Subcutaneous adipose tissue (tissue), 4 donors: ENCODE measurements around the gene MRPL12. TPM values are rescaled to one million over a fixed set of nuclear protein-coding genes. Genes with fewer than 3 reads are reported as not detected.

Experiments
- total RNA-seq, 4 donors: library from RNA; depleted of rRNA; stranded (reverse); fragments of >200 nt; gene quantifications; one replicate each; pipeline ENCODE4 v1.1.0, GENCODE V29; 2016
- TF ChIP-seq, protein P1 (sequence below): fragments of 450-650 bp; IDR thresholded peaks from one replicate; pipeline ENCODE4 v1.5.1; 2016; ENCODE audit warnings: low read depth, mild to moderate bottlenecking, control low read depth, antibody characterized with exemption, moderate library complexity

The MRPL12 gene
- total RNA-seq, 4 donors from 2014 or later, result 23.8 to 52.0 (median 29.0) TPM

DNA sequence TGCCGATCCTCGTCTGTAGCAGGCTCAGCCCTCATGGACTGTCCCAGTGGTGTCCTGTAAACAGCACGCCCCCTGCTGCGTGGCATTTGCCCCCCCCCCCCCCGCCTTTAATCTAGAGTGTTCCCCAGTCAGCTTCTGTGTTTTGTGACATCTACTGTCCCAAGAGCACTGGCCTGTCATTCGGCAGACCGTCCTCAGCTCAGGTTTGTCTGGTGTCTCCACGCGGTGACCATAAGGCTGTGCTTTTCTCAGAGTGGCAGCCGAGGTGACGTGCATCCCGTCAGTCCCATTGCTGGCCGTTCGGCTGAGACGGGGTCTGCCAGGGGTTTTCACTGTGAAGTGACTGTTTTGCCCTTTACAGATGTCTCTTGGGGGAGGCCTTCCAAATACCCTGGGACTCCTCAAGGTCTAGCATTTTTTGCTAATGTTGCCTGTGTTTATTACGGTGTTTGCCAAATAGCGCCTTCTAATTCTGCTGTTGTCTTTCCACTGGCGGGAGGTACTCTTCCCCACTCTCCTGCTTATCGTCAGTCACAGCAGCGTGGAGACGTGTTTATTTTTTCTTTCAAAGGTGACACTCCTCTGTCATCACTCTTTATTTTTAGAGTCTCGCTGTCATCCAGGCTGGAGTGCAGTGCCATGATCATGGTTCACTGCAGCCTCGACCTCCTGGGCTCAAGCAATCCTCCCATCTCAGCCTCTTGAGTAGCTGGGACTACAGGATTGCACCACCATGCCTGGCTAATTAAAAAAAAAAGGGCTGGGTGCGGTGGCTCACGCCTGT is 5.7 kb upstream of the MRPL12 start:
- TF ChIP-seq, protein P1, sequence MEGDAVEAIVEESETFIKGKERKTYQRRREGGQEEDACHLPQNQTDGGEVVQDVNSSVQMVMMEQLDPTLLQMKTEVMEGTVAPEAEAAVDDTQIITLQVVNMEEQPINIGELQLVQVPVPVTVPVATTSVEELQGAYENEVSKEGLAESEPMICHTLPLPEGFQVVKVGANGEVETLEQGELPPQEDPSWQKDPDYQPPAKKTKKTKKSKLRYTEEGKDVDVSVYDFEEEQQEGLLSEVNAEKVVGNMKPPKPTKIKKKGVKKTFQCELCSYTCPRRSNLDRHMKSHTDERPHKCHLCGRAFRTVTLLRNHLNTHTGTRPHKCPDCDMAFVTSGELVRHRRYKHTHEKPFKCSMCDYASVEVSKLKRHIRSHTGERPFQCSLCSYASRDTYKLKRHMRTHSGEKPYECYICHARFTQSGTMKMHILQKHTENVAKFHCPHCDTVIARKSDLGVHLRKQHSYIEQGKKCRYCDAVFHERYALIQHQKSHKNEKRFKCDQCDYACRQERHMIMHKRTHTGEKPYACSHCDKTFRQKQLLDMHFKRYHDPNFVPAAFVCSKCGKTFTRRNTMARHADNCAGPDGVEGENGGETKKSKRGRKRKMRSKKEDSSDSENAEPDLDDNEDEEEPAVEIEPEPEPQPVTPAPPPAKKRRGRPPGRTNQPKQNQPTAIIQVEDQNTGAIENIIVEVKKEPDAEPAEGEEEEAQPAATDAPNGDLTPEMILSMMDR, result no peak

DNA sequence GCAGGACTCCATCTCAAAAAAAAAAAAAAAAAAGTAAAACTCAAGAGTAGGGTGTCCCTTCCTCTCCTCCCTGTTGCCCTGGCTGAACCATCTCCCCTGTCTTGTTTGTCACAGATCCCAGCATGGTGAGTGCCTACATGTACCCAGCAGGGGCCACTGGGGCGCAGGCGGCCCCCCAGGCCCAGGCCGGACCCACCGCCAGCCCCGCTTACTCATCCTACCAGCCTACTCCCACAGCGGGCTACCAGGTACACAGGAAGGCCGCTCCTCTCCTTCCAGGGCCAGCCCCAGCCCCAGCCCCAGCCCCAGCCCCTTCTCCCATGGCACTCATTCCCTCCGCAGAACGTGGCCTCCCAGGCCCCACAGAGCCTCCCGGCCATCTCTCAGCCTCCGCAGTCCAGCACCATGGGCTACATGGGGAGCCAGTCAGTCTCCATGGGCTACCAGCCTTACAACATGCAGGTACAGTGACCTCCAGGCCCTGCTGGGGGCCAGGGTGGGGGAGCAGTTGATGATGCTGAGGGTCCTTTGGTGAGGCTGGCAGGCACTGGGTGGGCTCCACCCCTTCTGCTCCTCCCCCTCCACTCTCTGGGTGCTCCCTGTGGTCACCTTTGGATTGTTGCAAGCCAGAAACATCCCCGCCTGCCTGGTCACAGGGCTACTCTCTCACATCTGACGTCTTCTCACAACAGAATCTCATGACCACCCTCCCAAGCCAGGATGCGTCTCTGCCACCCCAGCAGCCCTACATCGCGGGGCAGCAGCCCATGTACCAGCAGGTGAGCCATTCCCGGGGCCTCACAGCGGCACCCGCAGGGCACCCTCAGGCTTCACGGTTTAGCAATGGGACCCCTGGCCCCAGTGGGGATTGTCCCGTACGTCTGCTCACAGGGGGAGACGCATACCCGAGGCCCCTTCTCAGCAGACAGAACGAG is 2.5 kb upstream of the MRPL12 start:
- TF ChIP-seq, protein P1, result no peak

DNA sequence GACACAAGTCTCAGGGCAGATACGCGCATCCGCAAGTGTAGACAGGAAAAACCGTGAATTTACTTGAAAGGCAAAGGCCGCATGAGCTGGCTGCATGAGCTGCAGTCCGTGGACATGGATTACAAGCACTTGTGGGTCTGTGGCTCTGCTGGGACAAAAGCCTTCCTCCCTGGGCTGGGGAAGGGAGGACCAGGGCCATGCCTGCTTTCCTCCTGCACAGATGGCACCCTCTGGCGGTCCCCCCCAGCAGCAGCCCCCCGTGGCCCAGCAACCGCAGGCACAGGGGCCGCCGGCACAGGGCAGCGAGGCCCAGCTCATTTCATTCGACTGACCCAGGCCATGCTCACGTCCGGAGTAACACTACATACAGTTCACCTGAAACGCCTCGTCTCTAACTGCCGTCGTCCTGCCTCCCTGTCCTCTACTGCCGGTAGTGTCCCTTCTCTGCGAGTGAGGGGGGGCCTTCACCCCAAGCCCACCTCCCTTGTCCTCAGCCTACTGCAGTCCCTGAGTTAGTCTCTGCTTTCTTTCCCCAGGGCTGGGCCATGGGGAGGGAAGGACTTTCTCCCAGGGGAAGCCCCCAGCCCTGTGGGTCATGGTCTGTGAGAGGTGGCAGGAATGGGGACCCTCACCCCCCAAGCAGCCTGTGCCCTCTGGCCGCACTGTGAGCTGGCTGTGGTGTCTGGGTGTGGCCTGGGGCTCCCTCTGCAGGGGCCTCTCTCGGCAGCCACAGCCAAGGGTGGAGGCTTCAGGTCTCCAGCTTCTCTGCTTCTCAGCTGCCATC is 1.7 kb upstream of the MRPL12 start:
- TF ChIP-seq, protein P1, result no peak

DNA sequence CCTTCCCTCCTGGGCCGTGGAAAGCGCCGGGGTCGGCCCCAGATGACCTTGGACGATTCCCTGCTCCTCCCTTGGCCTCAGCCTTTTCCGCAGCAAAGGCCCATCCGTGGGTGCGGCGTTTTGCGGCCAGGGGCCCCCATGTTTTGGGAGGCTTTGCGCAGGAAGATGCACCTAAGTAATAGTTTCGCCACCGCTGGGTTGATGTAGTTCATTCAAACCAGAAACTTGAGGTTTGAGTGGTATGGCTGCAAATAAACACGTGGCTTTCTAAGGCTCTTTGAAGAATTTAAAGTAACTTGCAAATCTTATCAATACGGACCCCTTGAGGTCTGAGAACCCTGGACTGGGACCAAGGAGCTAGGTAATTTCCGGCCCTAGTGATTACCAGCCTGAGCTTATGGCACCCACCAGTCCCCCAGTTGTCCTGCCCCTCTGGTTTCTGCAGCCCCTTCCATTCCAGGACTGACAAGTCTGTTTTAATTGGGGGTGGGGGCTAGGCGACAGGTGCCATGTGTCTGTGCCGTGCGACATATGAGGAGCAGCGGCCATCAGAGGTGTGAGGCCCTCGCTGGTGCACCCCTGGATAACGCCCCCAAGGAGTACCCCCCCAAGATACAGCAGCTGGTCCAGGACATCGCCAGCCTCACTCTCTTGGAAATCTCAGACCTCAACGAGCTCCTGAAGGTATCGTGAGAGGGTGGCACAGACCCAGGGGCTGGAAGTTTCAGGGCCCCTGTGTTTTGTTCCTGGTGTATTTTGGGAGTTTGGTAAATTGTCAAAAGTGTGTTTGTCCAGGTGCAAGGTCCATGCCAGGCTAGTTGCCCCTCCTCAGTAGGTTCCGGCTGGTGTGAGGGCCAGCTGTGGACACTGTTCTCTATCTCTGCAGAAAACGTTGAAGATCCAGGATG is 834 bp downstream of the MRPL12 start:
- TF ChIP-seq, protein P1, result no peak

DNA sequence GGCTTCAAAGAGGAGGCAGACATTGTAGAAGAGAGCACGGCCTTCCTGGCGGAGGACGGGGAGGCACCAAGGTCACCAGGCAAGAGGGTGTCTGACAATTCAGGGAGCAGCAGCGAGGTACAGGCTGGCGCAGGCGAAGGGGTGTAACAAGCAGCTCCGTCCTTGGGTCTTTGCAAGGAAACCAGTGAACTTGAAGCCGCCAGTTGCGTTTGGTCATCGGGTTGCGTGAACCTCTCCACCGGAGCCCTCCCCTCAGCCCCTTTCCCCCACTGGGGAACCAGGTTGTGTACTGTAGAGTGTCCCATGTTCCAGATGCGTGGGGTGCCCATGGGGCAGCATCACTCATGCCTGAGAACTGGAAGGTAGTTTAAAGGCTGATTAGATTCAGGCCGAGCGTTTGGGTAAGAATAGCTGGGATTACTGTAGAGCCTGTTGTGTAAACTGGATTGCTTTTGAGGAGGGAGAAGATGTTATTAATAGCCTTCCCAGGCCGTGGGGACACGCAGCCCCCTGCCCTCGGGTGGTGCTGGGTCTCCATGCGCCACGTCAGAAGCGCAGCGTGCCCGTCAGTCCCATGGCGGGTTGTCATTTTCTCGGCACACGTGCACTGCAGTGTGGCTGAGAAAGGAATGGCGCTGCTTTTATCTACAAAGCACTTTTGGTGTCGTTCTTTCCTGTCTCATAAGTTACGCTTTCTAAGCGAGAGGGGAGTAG is 2.5 kb downstream of the MRPL12 start:
- TF ChIP-seq, protein P1, result no peak

DNA sequence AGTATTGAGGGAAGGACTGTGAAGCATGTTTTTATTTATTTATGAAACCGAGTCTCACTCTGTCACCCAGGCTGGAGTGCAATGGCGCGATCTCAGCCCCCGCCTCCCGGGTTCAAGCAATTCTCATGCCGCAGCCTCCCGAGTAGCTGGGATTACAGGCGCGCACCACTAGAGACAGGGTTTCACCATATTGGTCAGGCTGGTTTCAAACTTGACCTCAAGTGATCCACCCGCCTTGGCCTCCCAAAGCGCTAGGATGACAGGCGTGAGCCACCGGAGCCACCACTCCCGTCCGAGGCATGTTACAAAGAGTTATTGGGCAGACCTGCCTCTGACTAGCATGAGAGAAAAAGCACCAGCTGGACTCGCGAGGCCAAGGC is 3.1 kb downstream of the MRPL12 start:
- TF ChIP-seq, protein P1, result no peak
